ENCODE measurements around the gene TADA2B. TPM values are rescaled to one million over a fixed set of nuclear protein-coding genes. Genes with fewer than 3 reads are reported as not detected.

The TADA2B gene
- total and polyA plus RNA-seq, 9 of the 15 experiments (the other 6 are each of a cell fraction or from before 2014, with no cell fraction given): 0.55 to 12.2 (median 7.5) TPM

DNA sequence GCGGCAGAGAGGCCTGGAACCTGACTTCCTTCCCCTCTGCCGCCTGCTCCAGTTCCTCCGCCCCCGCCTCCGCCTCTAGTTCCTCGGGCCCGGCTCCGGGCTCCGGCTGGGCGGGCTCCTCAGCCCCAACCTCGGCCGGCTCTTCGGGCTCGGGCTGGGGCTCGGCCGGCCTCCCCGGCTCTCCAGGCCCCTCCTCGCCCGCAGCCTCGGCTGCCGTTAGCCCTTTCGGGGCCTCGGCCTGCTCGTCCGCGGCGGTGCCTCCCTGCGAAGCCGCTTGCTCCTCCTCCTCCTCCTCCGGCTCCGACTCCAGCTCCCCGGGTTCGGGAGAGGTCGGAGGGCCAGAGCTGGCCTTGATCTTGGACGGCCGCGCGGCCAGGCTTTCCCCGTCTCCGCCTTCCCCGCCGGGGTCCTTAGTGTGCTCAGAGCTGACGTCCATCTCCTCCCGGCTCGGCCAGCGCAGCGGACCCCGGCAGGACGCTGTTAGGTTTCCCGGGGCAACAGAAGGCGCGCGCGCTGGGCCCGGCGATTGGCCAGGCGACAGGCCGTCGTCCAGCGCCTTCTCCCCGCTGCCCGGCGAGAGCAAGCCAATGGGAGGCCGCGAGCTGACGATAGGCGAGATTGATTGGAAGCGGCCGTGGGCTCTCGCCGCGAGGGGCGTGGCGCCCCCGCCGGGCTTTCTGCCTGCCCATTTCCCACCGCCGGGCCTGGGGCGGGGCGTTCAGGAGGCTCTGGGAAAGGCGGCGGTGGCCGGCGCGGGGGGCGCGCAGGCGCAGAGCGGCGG lies 479 bp upstream of the TADA2B start (continued):
- TF ChIP-seq KDM2B (CRISPR knock-in tag; IDR thresholded peaks at IDR 0.05) (peak; percentile 92), NFYB (IDR thresholded peaks at IDR 0.05; ENCODE audit: extremely low read depth, insufficient read length) (peak; percentile 81), PHF8 (IDR thresholded peaks at IDR 0.05; ENCODE audit: borderline replicate concordance, low read length) (peak; percentile 35; the same call in 1 of the 2 replicates), JUND (IDR thresholded peaks at IDR 0.05; ENCODE audit: borderline replicate concordance, low read depth, low read length) (peak; percentile 26), JUND (tag; IDR thresholded peaks at IDR 0.05; ENCODE audit: borderline replicate concordance, low read depth, low read length) (no peak), MTA3 (IDR thresholded peaks at IDR 0.05; ENCODE audit: borderline replicate concordance) (peak; percentile 50; the same call in 1 of the 2 replicates)
- TF ChIP-seq, protein P1, sequence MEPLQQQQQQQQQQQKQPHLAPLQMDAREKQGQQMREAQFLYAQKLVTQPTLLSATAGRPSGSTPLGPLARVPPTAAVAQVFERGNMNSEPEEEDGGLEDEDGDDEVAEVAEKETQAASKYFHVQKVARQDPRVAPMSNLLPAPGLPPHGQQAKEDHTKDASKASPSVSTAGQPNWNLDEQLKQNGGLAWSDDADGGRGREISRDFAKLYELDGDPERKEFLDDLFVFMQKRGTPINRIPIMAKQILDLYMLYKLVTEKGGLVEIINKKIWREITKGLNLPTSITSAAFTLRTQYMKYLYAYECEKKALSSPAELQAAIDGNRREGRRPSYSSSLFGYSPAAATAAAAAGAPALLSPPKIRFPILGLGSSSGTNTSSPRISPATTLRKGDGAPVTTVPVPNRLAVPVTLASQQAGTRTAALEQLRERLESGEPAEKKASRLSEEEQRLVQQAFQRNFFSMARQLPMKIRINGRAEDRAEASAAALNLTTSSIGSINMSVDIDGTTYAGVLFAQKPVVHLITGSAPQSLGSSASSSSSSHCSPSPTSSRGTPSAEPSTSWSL (CRISPR knock-in tag; IDR thresholded peaks at IDR 0.05; ENCODE audit: borderline replicate concordance): 0 out of 2 replicates have a peak, but pooled peaks have one; percentile 7
- TF ChIP-seq, protein P2, sequence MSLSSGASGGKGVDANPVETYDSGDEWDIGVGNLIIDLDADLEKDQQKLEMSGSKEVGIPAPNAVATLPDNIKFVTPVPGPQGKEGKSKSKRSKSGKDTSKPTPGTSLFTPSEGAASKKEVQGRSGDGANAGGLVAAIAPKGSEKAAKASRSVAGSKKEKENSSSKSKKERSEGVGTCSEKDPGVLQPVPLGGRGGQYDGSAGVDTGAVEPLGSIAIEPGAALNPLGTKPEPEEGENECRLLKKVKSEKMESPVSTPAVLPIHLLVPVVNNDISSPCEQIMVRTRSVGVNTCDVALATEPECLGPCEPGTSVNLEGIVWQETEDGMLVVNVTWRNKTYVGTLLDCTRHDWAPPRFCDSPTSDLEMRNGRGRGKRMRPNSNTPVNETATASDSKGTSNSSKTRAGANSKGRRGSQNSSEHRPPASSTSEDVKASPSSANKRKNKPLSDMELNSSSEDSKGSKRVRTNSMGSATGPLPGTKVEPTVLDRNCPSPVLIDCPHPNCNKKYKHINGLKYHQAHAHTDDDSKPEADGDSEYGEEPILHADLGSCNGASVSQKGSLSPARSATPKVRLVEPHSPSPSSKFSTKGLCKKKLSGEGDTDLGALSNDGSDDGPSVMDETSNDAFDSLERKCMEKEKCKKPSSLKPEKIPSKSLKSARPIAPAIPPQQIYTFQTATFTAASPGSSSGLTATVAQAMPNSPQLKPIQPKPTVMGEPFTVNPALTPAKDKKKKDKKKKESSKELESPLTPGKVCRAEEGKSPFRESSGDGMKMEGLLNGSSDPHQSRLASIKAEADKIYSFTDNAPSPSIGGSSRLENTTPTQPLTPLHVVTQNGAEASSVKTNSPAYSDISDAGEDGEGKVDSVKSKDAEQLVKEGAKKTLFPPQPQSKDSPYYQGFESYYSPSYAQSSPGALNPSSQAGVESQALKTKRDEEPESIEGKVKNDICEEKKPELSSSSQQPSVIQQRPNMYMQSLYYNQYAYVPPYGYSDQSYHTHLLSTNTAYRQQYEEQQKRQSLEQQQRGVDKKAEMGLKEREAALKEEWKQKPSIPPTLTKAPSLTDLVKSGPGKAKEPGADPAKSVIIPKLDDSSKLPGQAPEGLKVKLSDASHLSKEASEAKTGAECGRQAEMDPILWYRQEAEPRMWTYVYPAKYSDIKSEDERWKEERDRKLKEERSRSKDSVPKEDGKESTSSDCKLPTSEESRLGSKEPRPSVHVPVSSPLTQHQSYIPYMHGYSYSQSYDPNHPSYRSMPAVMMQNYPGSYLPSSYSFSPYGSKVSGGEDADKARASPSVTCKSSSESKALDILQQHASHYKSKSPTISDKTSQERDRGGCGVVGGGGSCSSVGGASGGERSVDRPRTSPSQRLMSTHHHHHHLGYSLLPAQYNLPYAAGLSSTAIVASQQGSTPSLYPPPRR (CRISPR knock-in tag; IDR thresholded peaks at IDR 0.05; ENCODE audit: borderline replicate concordance): 0 out of 2 replicates have a peak, but pooled peaks have one; percentile 59
- TF ChIP-seq, protein P3, sequence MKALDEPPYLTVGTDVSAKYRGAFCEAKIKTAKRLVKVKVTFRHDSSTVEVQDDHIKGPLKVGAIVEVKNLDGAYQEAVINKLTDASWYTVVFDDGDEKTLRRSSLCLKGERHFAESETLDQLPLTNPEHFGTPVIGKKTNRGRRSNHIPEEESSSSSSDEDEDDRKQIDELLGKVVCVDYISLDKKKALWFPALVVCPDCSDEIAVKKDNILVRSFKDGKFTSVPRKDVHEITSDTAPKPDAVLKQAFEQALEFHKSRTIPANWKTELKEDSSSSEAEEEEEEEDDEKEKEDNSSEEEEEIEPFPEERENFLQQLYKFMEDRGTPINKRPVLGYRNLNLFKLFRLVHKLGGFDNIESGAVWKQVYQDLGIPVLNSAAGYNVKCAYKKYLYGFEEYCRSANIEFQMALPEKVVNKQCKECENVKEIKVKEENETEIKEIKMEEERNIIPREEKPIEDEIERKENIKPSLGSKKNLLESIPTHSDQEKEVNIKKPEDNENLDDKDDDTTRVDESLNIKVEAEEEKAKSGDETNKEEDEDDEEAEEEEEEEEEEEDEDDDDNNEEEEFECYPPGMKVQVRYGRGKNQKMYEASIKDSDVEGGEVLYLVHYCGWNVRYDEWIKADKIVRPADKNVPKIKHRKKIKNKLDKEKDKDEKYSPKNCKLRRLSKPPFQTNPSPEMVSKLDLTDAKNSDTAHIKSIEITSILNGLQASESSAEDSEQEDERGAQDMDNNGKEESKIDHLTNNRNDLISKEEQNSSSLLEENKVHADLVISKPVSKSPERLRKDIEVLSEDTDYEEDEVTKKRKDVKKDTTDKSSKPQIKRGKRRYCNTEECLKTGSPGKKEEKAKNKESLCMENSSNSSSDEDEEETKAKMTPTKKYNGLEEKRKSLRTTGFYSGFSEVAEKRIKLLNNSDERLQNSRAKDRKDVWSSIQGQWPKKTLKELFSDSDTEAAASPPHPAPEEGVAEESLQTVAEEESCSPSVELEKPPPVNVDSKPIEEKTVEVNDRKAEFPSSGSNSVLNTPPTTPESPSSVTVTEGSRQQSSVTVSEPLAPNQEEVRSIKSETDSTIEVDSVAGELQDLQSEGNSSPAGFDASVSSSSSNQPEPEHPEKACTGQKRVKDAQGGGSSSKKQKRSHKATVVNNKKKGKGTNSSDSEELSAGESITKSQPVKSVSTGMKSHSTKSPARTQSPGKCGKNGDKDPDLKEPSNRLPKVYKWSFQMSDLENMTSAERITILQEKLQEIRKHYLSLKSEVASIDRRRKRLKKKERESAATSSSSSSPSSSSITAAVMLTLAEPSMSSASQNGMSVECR (CRISPR knock-in tag; IDR thresholded peaks at IDR 0.05): peak; percentile 99
- TF ChIP-seq, protein P4, sequence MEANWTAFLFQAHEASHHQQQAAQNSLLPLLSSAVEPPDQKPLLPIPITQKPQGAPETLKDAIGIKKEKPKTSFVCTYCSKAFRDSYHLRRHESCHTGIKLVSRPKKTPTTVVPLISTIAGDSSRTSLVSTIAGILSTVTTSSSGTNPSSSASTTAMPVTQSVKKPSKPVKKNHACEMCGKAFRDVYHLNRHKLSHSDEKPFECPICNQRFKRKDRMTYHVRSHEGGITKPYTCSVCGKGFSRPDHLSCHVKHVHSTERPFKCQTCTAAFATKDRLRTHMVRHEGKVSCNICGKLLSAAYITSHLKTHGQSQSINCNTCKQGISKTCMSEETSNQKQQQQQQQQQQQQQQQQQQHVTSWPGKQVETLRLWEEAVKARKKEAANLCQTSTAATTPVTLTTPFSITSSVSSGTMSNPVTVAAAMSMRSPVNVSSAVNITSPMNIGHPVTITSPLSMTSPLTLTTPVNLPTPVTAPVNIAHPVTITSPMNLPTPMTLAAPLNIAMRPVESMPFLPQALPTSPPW (CRISPR knock-in tag; IDR thresholded peaks at IDR 0.05): peak; percentile 81

Data from K562 (cell line).